Sigmoid colon (tissue), 4 donors: ENCODE measurements around the gene COL28A1.

Experiments used
- CTCF ChIP-seq, 4 experiments: fragments of 450-650 bp in 3 of 4; fragments of 200-600 bp in 1 of 4; IDR thresholded peaks; one replicate each; pipeline ENCODE4 v1.5.1; 2016 to 2019; ENCODE audit warnings: antibody characterized with exemption in 4 of 4, mild to moderate bottlenecking in 3 of 4, moderate library complexity in 2 of 4
- EP300 ChIP-seq, 4 donors: sonication (generic); formaldehyde crosslinking; IDR thresholded peaks; one replicate each; pipeline ENCODE4 v1.6.1; 2017; ENCODE audit warnings: antibody characterized with exemption in 4 of 4
- POLR2A ChIP-seq, 2 donors: fragments of 450-650 bp; IDR thresholded peaks; one replicate each; pipeline ENCODE4 v1.6.1; 2016; ENCODE audit warnings: antibody characterized with exemption in 2 of 2, mild to moderate bottlenecking in 2 of 2, moderate library complexity in 2 of 2

GRCh38 chr7:7443806-7444350 lies 91.8 kb downstream of the COL28A1 start:
- TF ChIP-seq POLR2A (IDR thresholded peaks at IDR 0.05), result no peak
- TF ChIP-seq CTCF (IDR thresholded peaks at IDR 0.05), result no peak
- TF ChIP-seq EP300 (IDR thresholded peaks at IDR 0.05), result no peak
